Tibial nerve (tissue), 4 donors: ENCODE results near the gene RBP7. TPM values are rescaled to one million over a fixed set of nuclear protein-coding genes. Genes with fewer than 3 reads are reported as not detected.

Experiments used
- DNase-seq, 2 donors: peaks; one replicate each; pipeline ENCODE4 v3.0.0-alpha.2; 2019; ENCODE audit warnings: low spot score in 2 of 2
- H3K27ac ChIP-seq, 4 donors: fragments of 200-600 bp; sonication (generic) in 3 of 4; one replicate each; pipeline ENCODE4 v1.5.1; 2017 to 2019; ENCODE audit warnings: mild to moderate bottlenecking in 1 of 4
- H3K27me3 ChIP-seq, 2 donors: fragments of 200-600 bp; sonication (generic) in 1 of 2; one replicate each; pipeline versions ENCODE4 v1.5.1 to v1.6.0; 2017 to 2019
- H3K36me3 ChIP-seq, 3 donors: fragments of 200-600 bp; sonication (generic); one replicate each; pipeline ENCODE4 v1.5.1; 2018 to 2019
- H3K4me1 ChIP-seq, 4 donors: fragments of 200-600 bp; sonication (generic) in 3 of 4; one replicate each; pipeline ENCODE4 v1.5.1; 2017 to 2019
- H3K4me3 ChIP-seq, 4 donors: fragments of 200-600 bp; sonication (generic) in 3 of 4; one replicate each; pipeline ENCODE4 v1.5.1; 2017 to 2019; ENCODE audit warnings: mild to moderate bottlenecking in 1 of 4, moderate library complexity in 1 of 4
- H3K9me3 ChIP-seq, 4 donors: fragments of 200-600 bp; sonication (generic) in 3 of 4; one replicate each; pipeline ENCODE4 v1.5.1; 2017 to 2019
- CTCF ChIP-seq, 5 experiments: fragments of 200-600 bp in 3 of 5; fragments of 450-650 bp in 2 of 5; sonication (generic) in 3 of 5; IDR thresholded peaks; one replicate each; pipeline ENCODE4 v1.5.1; 2016 to 2019; ENCODE audit warnings: antibody characterized with exemption in 5 of 5, mild to moderate bottlenecking in 3 of 5, moderate library complexity in 2 of 5
- EP300 ChIP-seq, 2 donors: sonication (generic); formaldehyde crosslinking; IDR thresholded peaks; one replicate each; pipeline ENCODE4 v1.6.1; 2017; ENCODE audit warnings: antibody characterized with exemption in 2 of 2, mild to moderate bottlenecking in 1 of 2
- POLR2A ChIP-seq, 2 donors: fragments of 450-650 bp; IDR thresholded peaks; one replicate each; pipeline ENCODE4 v1.6.1; 2017; ENCODE audit warnings: antibody characterized with exemption in 2 of 2, mild to moderate bottlenecking in 2 of 2, moderate library complexity in 2 of 2
- WGBS, 2 donors: methylation state at CpG; one replicate each; pipeline ENCODE4 v1.1.5; 2018; 5-methylcytosine and 5-hydroxymethylcytosine counted together
- total RNA-seq, 4 donors: library from RNA; depleted of rRNA; stranded (reverse); fragments of >200 nt; gene quantifications; one replicate each; pipeline ENCODE4 v1.1.0, GENCODE V29; 2016

Gene RBP7
- total RNA-seq, 4 donors from 2014 or later: 17.2 to 54.3 (median 33.7) TPM

GRCh38 chr1:10031461-10031860, 34.4 kb downstream of the RBP7 start:
- Histone ChIP-seq H3K27me3 (no peaks in the 10 kb centered on the region), H3K36me3 (no peaks in the 10 kb centered on the region), H3K27ac (no peak overlapping the region), H3K9me3 (no peaks in the 10 kb centered on the region), H3K4me1 (peaks cover 0 to 38% (median 16%) of the 10 kb centered on the region in 4 donors), H3K4me3 (no peak overlapping the region)
- TF ChIP-seq EP300 (IDR thresholded peaks at IDR 0.05) (no peak), CTCF (IDR thresholded peaks at IDR 0.05) (no peak), POLR2A (IDR thresholded peaks at IDR 0.05) (no peak)
- no peak for DNase-seq
- WGBS, 2 donors: 87 to 92% methylated on average over 3 of the region's 3 CpGs

GRCh38 chr1:10032590-10033358, 35.7 kb downstream of the RBP7 start, which contains the start of gene UBE4B:
UBE4B (plus strand) TSS chr1:10032958; CDS start chr1:10033671, 713 bp downstream.
- Histone ChIP-seq H3K36me3 (peaks cover 0 to 11% (median 3%) of the 10 kb centered on the region in 3 donors), H3K27me3 (no peaks in the 10 kb centered on the region), H3K9me3 (no peaks in the 10 kb centered on the region), H3K4me3 (peak within 1 kb of the TSS; percentile 71 to 100 (median 96)), H3K4me1 (peaks cover 0 to 38% (median 16%) of the 10 kb centered on the region in 4 donors), H3K27ac (peak within 1 kb of the TSS; percentile 83 to 99 (median 98))
- WGBS, 2 donors: 0 to 1% methylated on average over 48 to 50 of the region's 73 CpGs
- peak; percentile 40 to 64 for TF ChIP-seq POLR2A (IDR thresholded peaks at IDR 0.05)
- TF ChIP-seq EP300 (IDR thresholded peaks at IDR 0.05): peak; percentile 46 to 87
- peak; percentile 88 to 95 (median 94) for TF ChIP-seq CTCF (IDR thresholded peaks at IDR 0.05)
- DNase-seq: peak; percentile 97 to 98

GRCh38 chr1:10033359-10033845, 36.4 kb downstream of the RBP7 start:
- Histone ChIP-seq H3K4me3 (peak overlapping the region; percentile 71 to 100 (median 96)), H3K9me3 (no peaks in the 10 kb centered on the region), H3K27me3 (no peaks in the 10 kb centered on the region), H3K4me1 (peaks cover 0 to 38% (median 16%) of the 10 kb centered on the region in 4 donors), H3K36me3 (peaks cover 0 to 16% (median 3%) of the 10 kb centered on the region in 3 donors), H3K27ac (peak overlapping the region; percentile 83 to 99 (median 98))
- no peak for DNase-seq
- TF ChIP-seq EP300 (IDR thresholded peaks at IDR 0.05) (no peak), POLR2A (IDR thresholded peaks at IDR 0.05) (no peak), CTCF (IDR thresholded peaks at IDR 0.05) (no peak)
- 0 to 1% methylated on average over 19 of the region's 19 CpGs for WGBS, 2 donors

GRCh38 chr1:10042746-10043145, 45.7 kb downstream of the RBP7 start:
- WGBS, 2 donors: 91 to 96% methylated on average over 4 of the region's 4 CpGs
- DNase-seq: no peak
- TF ChIP-seq EP300 (IDR thresholded peaks at IDR 0.05) (no peak), POLR2A (IDR thresholded peaks at IDR 0.05) (no peak), CTCF (IDR thresholded peaks at IDR 0.05) (no peak)
- Histone ChIP-seq H3K27me3 (no peaks in the 10 kb centered on the region), H3K4me1 (peaks cover 0 to 25% (median 13%) of the 10 kb centered on the region in 4 donors), H3K4me3 (no peak overlapping the region), H3K36me3 (peaks cover 0 to 43% (median under 1%) of the 10 kb centered on the region in 3 donors), H3K27ac (no peak overlapping the region), H3K9me3 (no peaks in the 10 kb centered on the region)
